SK-N-SH treated with all-trans-retinoic acid at 6 μM for 48 hours (cell line): ENCODE results near the gene MTA1.

Experiments used
- CREB5 ChIP-seq: fragments of 250-450 bp; sonication (Bioruptor Pico); IDR thresholded peaks from 2 replicates; pipeline ENCODE4 v1.5.1; 2020; ENCODE audit warnings: low read depth, mild to moderate bottlenecking, moderate library complexity
- GLIS3 ChIP-seq: fragments of 250-450 bp; sonication (Bioruptor Pico); IDR thresholded peaks from 2 replicates; pipeline ENCODE4 v1.5.0; 2020; ENCODE audit warnings: mild to moderate bottlenecking, moderate library complexity
- OSR1 ChIP-seq: fragments of 250-450 bp; sonication (Bioruptor Pico); IDR thresholded peaks from 2 replicates; pipeline ENCODE4 v1.8.0; 2022; ENCODE audit warnings: moderate library complexity, mild to moderate bottlenecking, inconsistent platforms
- PATZ1 ChIP-seq: fragments of 250-450 bp; sonication (Bioruptor Pico); IDR thresholded peaks from 2 replicates; pipeline ENCODE4 v1.8.0; 2020; ENCODE audit warnings: mild to moderate bottlenecking, moderate library complexity, borderline replicate concordance
- RARB ChIP-seq: fragments of 250-450 bp; sonication (Bioruptor Pico); IDR thresholded peaks from 2 replicates; pipeline ENCODE4 v1.8.0; 2021; ENCODE audit warnings: mild to moderate bottlenecking, moderate library complexity
- SNAI2 ChIP-seq: fragments of 250-450 bp; sonication (Bioruptor Pico); IDR thresholded peaks from 2 replicates; pipeline ENCODE4 v1.5.0; 2020; ENCODE audit warnings: mild to moderate bottlenecking, moderate library complexity
- TCF4 ChIP-seq: fragments of 250-450 bp; sonication (Bioruptor Pico); IDR thresholded peaks from 2 replicates; pipeline ENCODE4 v1.8.0; 2021; ENCODE audit warnings: mild to moderate bottlenecking, moderate library complexity, borderline replicate concordance
- TSHZ2 ChIP-seq: fragments of 250-450 bp; sonication (Bioruptor Pico); IDR thresholded peaks from 2 replicates; pipeline ENCODE4 v1.5.0; 2020; ENCODE audit warnings: mild to moderate bottlenecking, moderate library complexity
- ZFP3 ChIP-seq: fragments of 250-450 bp; sonication (Bioruptor Pico); IDR thresholded peaks from 2 replicates; pipeline ENCODE4 v1.5.0; 2020; ENCODE audit warnings: mild to moderate bottlenecking, moderate library complexity
- ZFP30 ChIP-seq: fragments of 450-650 bp; formaldehyde crosslinking; IDR thresholded peaks from 2 replicates; pipeline ENCODE4 v1.5.0; 2022; ENCODE audit warnings: mild to moderate bottlenecking, moderate library complexity
- ZNF70 ChIP-seq: fragments of 450-650 bp; formaldehyde crosslinking; IDR thresholded peaks from 2 replicates; pipeline ENCODE4 v1.5.0; 2020; ENCODE audit warnings: mild to moderate bottlenecking, moderate library complexity

GRCh38 chr14:105467942-105468471, 48.4 kb downstream of the MTA1 start:
- TF ChIP-seq RARB (CRISPR knock-in tag) (no peak), ZFP30 (CRISPR knock-in tag) (no peak), PATZ1 (CRISPR knock-in tag) (no peak), TSHZ2 (CRISPR knock-in tag) (no peak), OSR1 (no peak), ZNF70 (CRISPR knock-in tag) (no peak), CREB5 (CRISPR knock-in tag) (no peak), SNAI2 (no peak), TCF4 (CRISPR knock-in tag) (no peak), ZFP3 (no peak), GLIS3 (CRISPR knock-in tag) (no peak)
